Measurements from ENCODE around the gene AATK.

DNA sequence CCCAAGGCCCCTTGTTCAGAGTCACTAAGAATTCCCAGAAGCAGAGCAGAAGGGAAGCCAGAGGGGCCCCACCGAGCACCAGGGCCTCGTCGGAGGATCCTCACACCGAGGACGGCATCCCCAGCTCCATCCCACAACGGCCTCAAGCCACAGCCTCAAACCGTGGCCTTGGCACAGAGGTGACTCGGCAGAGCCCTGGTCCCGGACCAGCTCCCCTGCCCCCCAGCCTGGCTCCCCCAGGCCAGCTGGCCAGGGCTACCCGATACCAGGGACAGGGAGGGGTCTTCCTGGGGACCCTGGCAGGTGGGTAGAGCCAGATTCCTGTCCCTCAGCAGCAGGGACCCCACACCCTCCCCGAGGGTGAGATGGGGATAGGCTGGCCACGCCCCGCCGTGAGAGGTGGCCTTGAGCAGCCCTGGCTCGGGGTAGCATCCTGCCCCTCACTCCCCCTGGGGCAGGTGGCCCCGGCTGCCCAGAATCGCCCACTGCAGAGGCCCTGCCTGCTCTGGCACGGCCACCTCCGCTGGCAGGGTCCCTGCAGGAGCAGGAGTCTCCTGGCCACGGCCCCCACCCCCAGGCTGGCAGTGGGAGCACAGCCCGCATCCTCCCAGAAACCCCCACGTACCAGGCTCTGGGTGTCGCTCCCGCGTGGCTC, 6.3 kb downstream of the AATK start:
- TF ChIP-seq CTCF (IDR thresholded peaks at IDR 0.05; ENCODE audit: low read depth, low read length, poor library complexity, severe bottlenecking) (no peak), EZH2phosphoT487 (IDR thresholded peaks at IDR 0.05; ENCODE audit: borderline replicate concordance, low read length) (no peak)
